Hematopoietic multipotent progenitor cell treated with erythropoietin and hydrocortisone succinate and interleukin-3 and kit ligand, for 17 days (in vitro differentiated cells): ENCODE results near the gene CNKSR1.
"Not testable (repeated sequence)": the region's sequence is repeated elsewhere in the genome, so short reads cannot be mapped to it uniquely, and the experiment has no call there.

Source experiments
- DNase-seq: peaks from one replicate; pipeline ENCODE4 v3.0.0-alpha.2; 2015; ENCODE audit warnings: low spot score

The CNKSR1 gene

DNA sequence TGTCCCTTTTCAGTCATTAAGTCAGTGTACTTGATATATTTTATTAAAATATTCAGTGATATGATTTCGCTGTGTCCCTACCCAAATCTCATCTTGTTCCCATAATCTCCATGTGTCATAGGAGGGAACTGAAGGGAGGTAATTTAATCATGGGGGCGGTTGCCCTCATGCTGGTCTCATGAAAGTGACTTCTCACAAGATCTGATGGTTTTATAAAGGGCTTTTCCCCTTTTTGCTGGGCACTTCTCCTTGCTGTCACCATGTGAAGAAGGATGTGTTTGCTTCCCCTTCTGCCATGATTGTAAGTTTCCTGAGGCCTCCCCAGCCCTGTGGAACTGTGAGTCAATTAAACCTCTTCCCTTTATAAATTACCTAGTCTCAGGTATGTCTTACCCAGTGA is 53.4 kb downstream of the CNKSR1 start:
- DNase-seq, result not testable (repeated sequence)

DNA sequence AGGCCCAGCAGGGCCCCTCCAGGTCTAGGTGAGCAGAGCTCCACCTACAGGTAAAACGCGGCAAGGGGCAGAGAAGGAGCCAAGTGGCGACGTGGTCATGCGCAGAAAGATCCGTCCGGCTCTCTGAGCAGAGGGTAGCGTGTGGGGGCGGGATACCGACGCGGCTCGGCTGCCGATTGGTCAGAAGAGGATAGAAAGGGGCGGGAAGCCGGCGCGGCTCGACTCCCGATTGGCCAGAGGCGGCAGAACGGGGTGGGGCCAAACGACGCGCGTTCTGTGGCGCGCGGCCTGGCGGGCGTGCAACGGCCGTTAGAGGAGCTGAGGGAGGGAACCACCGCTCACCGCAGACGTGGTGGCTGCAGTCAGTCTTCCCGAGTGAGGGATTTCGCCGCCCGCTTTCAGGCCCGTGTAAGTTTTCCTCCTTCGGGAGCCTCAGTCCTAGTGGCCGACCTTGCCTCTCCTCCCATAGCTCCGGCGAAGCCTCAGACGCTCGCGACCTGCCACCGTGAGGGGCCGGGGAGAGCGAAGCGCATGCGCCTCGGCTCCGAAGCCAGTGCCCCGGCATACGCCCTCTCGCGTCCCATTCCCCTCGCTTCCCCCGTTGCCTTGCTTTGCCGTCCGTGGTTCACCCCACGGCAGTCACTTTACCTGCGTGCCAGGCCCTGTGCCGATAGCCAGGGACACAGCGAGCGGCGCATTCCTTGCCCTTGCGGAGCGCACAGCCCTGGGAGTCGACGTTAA is 56.8 kb downstream of the CNKSR1 start, which contains the start of gene CEP85:
TSS of gene CEP85 (plus strand) at position 298 of the 741 bp plus-strand sequence. CDS start 5,584 bp downstream, outside the sequence.
- DNase-seq, result peak; percentile 99

DNA sequence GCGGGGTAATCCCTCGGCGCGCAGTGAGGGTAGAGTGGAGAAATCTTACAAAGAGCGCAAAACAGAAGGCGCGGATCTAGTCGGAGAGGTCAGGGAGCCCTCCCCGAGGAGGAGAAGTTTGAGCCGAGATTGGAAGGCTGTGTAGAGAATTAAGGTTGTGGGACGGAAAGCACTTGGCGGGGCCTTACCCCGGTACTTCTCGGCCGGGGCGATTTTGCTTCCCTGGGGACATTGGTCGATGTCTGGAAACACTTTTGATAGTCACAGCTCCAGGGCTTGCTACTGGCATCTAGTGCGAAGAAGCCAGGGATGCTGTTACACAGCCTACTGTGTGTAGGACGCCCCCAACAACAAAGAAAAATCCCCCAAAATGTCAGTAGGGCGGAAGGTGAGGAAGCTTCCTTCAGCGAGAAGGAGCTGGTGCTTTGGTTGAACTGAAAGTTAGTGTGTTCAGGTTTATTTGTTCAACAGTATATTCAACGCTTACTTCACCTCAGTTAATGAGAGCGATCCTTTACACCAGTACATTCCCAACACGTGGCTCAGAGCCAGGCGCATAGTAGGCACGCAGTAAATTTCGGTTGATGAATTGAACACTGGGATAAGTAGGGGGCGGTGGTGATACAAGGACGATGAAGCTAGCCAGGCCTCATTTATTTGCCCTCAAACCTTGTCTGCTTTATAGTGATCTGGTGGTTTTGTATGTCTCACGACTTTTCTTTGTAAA is 57.5 kb downstream of the CNKSR1 start:
- DNase-seq, result peak; percentile 76

DNA sequence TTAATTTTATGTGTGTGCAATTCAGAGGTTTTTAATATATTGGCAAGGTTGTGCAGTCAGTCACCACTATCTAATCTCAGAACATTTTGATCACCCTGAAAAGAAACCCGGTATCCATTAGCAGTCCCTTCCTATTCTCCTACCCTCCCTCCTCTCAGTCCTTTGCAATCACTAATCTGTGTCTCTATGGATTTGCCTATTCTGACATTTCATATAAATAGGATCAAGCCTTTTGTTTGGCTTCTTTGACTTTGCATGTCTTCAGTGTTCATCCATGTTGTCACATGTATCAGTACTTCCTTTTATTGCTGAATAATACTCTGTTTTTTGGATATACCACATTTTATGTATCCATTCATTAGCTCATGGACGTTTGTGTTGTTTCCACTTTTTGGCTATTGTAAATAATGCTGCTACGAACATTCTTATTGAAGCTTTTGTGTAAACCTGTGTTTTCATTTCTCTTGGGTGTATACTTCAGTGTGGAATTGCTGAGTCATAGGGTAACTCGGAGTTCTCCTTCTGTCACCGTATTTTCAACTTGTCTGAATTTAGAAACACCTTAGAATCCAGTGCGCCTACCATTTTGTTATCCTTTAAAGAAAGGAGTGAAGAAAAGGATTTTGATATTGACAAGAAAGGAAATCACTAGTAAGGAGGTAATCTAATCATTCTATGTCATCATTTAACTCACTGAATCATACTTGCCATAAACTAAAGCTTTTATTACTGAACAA is 60.1 kb downstream of the CNKSR1 start:
- peak; percentile 83 for DNase-seq
